Esophagus squamous epithelium (tissue), 5 donors: ENCODE measurements around the gene HS3ST2. TPM values are rescaled to one million over a fixed set of nuclear protein-coding genes. Genes with fewer than 3 reads are reported as not detected.

Source experiments
- DNase-seq: peaks from one replicate; lab custom pipeline; 2025; lab: John Stamatoyannopoulos, UW
- H3K27ac ChIP-seq, 4 donors: fragments of 200-600 bp; sonication (generic); one replicate each; pipeline ENCODE4 v1.5.1; 2016 to 2019; ENCODE audit warnings: mild to moderate bottlenecking in 1 of 4
- H3K27me3 ChIP-seq, 4 donors: fragments of 200-600 bp; sonication (generic); 1 replicate in 3 of 4; 2 replicates in 1 of 4; pipeline versions ENCODE4 v1.5.1 to v1.6.0; 2017 to 2021; ENCODE audit warnings: antibody characterized with exemption in 1 of 4
- H3K36me3 ChIP-seq, 3 donors: fragments of 200-600 bp; sonication (generic); one replicate each; pipeline ENCODE4 v1.5.1; 2016 to 2019
- H3K4me1 ChIP-seq, 3 donors: fragments of 200-600 bp; sonication (generic); one replicate each; pipeline ENCODE4 v1.5.1; 2017 to 2019
- H3K4me3 ChIP-seq, 4 donors: fragments of 200-600 bp; sonication (generic); 1 replicate in 3 of 4; 2 replicates in 1 of 4; pipeline ENCODE4 v1.5.1; 2016 to 2019; ENCODE audit warnings: mild to moderate bottlenecking in 2 of 4, moderate library complexity in 1 of 4
- H3K9me3 ChIP-seq, 3 donors: fragments of 200-600 bp; sonication (generic); one replicate each; pipeline ENCODE4 v1.5.1; 2016 to 2019
- POLR2A ChIP-seq, 4 donors: fragments of 450-650 bp; IDR thresholded peaks; one replicate each; pipeline ENCODE4 v1.6.1; 2017; ENCODE audit warnings: antibody characterized with exemption in 4 of 4, mild to moderate bottlenecking in 4 of 4, moderate library complexity in 3 of 4
- WGBS, 2 donors: methylation state at CpG; one replicate each; pipeline ENCODE4 v1.1.5; 2018; 5-methylcytosine and 5-hydroxymethylcytosine counted together
- intact Hi-C: fragments of 100-400 bp; cut with DNase I; formaldehyde crosslinking; loops from one replicate; pipeline ENCODE4 v1.15.0; 2022
- total RNA-seq, 4 donors: library from RNA; depleted of rRNA; stranded (reverse); fragments of >200 nt; gene quantifications; one replicate each; pipeline ENCODE4 v1.1.0, GENCODE V29; 2016
- TF ChIP-seq, protein P1 (sequence below), 6 experiments: fragments of 450-650 bp in 4 of 6; fragments of 200-600 bp in 2 of 6; sonication (generic) in 2 of 6; IDR thresholded peaks; one replicate each; pipeline ENCODE4 v1.5.1; 2016 to 2019; ENCODE audit warnings: antibody characterized with exemption in 6 of 6, mild to moderate bottlenecking in 4 of 6, moderate library complexity in 4 of 6
- donor health status: DM: yes; HTN: yes; CAD: no.

Gene HS3ST2
- total RNA-seq, 4 donors from 2014 or later = 0.12 to 0.76 (median 0.30) TPM; not detected in 1

DNA sequence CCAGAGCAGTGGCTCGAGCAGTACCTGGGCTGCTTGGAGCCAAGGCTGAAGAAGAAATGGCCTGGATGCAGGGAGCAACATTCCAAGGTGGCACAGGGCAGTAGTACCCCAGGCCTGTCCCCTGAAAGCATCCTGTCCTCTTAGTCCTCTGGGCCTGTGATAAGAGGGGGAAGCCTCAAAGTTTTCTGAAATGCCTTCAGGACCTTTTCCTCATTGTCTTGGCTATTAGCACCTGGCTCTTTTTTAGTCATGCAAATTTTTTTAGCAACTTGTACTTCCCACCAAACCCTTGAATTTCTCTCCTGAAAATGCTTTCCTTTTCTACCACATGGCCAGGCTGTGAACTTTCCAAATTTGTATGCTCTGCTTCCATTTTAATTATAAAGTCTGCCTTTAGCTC, 148.9 kb downstream of the HS3ST2 start:
- H3K27ac ChIP-seq = no peak overlapping the region
- intact Hi-C loops = no loop called here
- no peak for DNase-seq
- H3K4me3 ChIP-seq = no peak overlapping the region
- peaks cover 0 to 43% (median 0%) of the 10 kb centered on the region in 4 donors for H3K27me3 ChIP-seq
- 0% methylated on average over 1 of the region's 1 CpG; no CpG with 5 or more reads in 1 of the 2 donors for WGBS, 2 donors
- no peaks in the 10 kb centered on the region for H3K36me3 ChIP-seq
- TF ChIP-seq, protein P1, sequence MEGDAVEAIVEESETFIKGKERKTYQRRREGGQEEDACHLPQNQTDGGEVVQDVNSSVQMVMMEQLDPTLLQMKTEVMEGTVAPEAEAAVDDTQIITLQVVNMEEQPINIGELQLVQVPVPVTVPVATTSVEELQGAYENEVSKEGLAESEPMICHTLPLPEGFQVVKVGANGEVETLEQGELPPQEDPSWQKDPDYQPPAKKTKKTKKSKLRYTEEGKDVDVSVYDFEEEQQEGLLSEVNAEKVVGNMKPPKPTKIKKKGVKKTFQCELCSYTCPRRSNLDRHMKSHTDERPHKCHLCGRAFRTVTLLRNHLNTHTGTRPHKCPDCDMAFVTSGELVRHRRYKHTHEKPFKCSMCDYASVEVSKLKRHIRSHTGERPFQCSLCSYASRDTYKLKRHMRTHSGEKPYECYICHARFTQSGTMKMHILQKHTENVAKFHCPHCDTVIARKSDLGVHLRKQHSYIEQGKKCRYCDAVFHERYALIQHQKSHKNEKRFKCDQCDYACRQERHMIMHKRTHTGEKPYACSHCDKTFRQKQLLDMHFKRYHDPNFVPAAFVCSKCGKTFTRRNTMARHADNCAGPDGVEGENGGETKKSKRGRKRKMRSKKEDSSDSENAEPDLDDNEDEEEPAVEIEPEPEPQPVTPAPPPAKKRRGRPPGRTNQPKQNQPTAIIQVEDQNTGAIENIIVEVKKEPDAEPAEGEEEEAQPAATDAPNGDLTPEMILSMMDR (IDR thresholded peaks at IDR 0.05) = no peak
- no peak for TF ChIP-seq POLR2A (IDR thresholded peaks at IDR 0.05)
- H3K9me3 ChIP-seq = no peaks in the 10 kb centered on the region
- no peaks in the 10 kb centered on the region for H3K4me1 ChIP-seq
